Esophagus muscularis mucosa (tissue), 4 donors: ENCODE data around the gene CISH. TPM values are rescaled to one million over a fixed set of nuclear protein-coding genes. Genes with fewer than 3 reads are reported as not detected.

Source experiments
- DNase-seq: peaks from one replicate; pipeline ENCODE4 v3.0.0-alpha.2; 2017; ENCODE audit errors: extremely low spot score
- H3K27ac ChIP-seq, 4 donors: fragments of 200-600 bp; sonication (generic); replicated peaks in 1 of 4; 1 replicate in 3 of 4; 2 replicates in 1 of 4; pipeline ENCODE4 v1.5.1; 2016 to 2019; ENCODE audit warnings: mild to moderate bottlenecking in 1 of 4
- H3K27me3 ChIP-seq, 4 donors: fragments of 200-600 bp; sonication (generic); one replicate each; pipeline versions ENCODE4 v1.5.1 to v1.6.0; 2016 to 2019
- H3K36me3 ChIP-seq, 4 donors: fragments of 200-600 bp; sonication (generic); one replicate each; pipeline ENCODE4 v1.5.1; 2016 to 2019
- H3K4me1 ChIP-seq, 4 donors: fragments of 200-600 bp; sonication (generic); one replicate each; pipeline ENCODE4 v1.5.1; 2016 to 2019
- H3K4me3 ChIP-seq, 4 donors: fragments of 200-600 bp; sonication (generic); 1 replicate in 2 of 4; 2 replicates in 2 of 4; pipeline ENCODE4 v1.5.1; 2016 to 2019; ENCODE audit warnings: mild to moderate bottlenecking in 4 of 4, moderate library complexity in 1 of 4
- H3K9me3 ChIP-seq, 4 donors: fragments of 200-600 bp; sonication (generic); 1 replicate in 3 of 4; 2 replicates in 1 of 4; pipeline ENCODE4 v1.5.1; 2016 to 2019
- CTCF ChIP-seq, 3 experiments: fragments of 200-600 bp in 2 of 3; fragments of 450-650 bp in 1 of 3; sonication (generic) in 2 of 3; IDR thresholded peaks; one replicate each; pipeline ENCODE4 v1.5.1; 2017 to 2019; ENCODE audit warnings: antibody characterized with exemption in 3 of 3, mild to moderate bottlenecking in 2 of 3, moderate library complexity in 1 of 3
- EP300 ChIP-seq: sonication (generic); formaldehyde crosslinking; IDR thresholded peaks from one replicate; pipeline ENCODE4 v1.6.1; 2017; ENCODE audit warnings: antibody characterized with exemption
- POLR2A ChIP-seq: fragments of 450-650 bp; IDR thresholded peaks from one replicate; pipeline ENCODE4 v1.6.1; 2017; ENCODE audit warnings: antibody characterized with exemption, moderate library complexity, mild to moderate bottlenecking, low read depth
- POLR2AphosphoS5 ChIP-seq, 2 donors: sonication (generic); formaldehyde crosslinking; IDR thresholded peaks; one replicate each; pipeline ENCODE4 v1.6.1; 2017; ENCODE audit warnings: antibody characterized with exemption in 2 of 2
- WGBS: methylation state at CpG from one replicate; pipeline ENCODE4 v1.1.5; 2018; 5-methylcytosine and 5-hydroxymethylcytosine counted together
- intact Hi-C: fragments of 100-400 bp; cut with DNase I; formaldehyde crosslinking; loops from one replicate; pipeline ENCODE4 v1.15.1; 2023
- total RNA-seq, 4 donors: library from RNA; depleted of rRNA; stranded (reverse); fragments of >200 nt; gene quantifications; one replicate each; pipeline versions ENCODE4 v1.1.0 to v1.2.1, GENCODE V29; 2016

Gene CISH
- total RNA-seq, 4 donors from 2014 or later = 1.7 to 26.7 (median 4.4) TPM

- Histone ChIP-seq H3K4me3 (peak within 1 kb of the TSS; percentile 64 to 89 (median 82)), H3K36me3 (peaks cover 0 to 25% (median 13%) of the 10 kb centered on the region in 4 donors), H3K27ac (peak within 1 kb of the TSS; percentile 82 to 92 (median 90)), H3K9me3 (no peaks in the 10 kb centered on the region), H3K27me3 (no peaks in the 10 kb centered on the region), H3K4me1 (peaks cover 24 to 61% (median 50%) of the 10 kb centered on the region in 4 donors)
- DNase-seq = peak; percentile 100
- 0% methylated on average over 19 of the region's 55 CpGs for WGBS
- TF ChIP-seq EP300 = no peak
- peak in 1 of 3 experiments; percentile 11 for TF ChIP-seq CTCF (IDR thresholded peaks at IDR 0.05)
- peak; percentile 89 to 93 for TF ChIP-seq POLR2AphosphoS5 (IDR thresholded peaks at IDR 0.05)
- TF ChIP-seq POLR2A = peak; percentile 48
- intact Hi-C loops = no loop called here
These were observed 42.4 kb downstream of the CISH start, which contains the start of gene HEMK1 for GRCh38 chr3:50568947-50569749. Gene HEMK1, plus strand, starts transcription at chr3:50569522. Its CDS starts 1,583 bp downstream, at chr3:50571105.

- 3% methylated on average over 25 of the region's 53 CpGs for WGBS
- intact Hi-C loops = no loop called here
- Histone ChIP-seq H3K36me3 (peaks cover 0 to 24% (median under 1%) of the 10 kb centered on the region in 4 donors), H3K4me3 (peak within 1 kb of the TSS; percentile 64 to 89 (median 82)), H3K4me1 (peaks cover 22 to 61% (median 50%) of the 10 kb centered on the region in 4 donors), H3K27me3 (no peaks in the 10 kb centered on the region), H3K9me3 (no peaks in the 10 kb centered on the region), H3K27ac (peak within 1 kb of the TSS; percentile 82 to 92 (median 90))
- peak; percentile 97 for DNase-seq
- TF ChIP-seq POLR2A (no peak), EP300 (no peak), POLR2AphosphoS5 (IDR thresholded peaks at IDR 0.05) (peak in 1 of 2 donors; percentile 70)
These were observed 44.0 kb downstream of the CISH start, which contains the start of gene C3orf18 for GRCh38 chr3:50567386-50568167. Gene C3orf18, minus strand, starts transcription at chr3:50567747. Its CDS starts 2,048 bp downstream, at chr3:50565699.

- H3K27me3 ChIP-seq = no peaks in the 10 kb centered on the region
- H3K4me1 ChIP-seq = peaks cover 19 to 55% (median 44%) of the 10 kb centered on the region in 4 donors
- peak overlapping the region; percentile 64 to 89 (median 82) for H3K4me3 ChIP-seq
- peaks cover 0 to 28% (median 3%) of the 10 kb centered on the region in 4 donors for H3K36me3 ChIP-seq
- peak overlapping the region; percentile 82 to 92 (median 90) for H3K27ac ChIP-seq
- TF ChIP-seq POLR2A (no peak), EP300 (no peak), CTCF (IDR thresholded peaks at IDR 0.05) (no peak), POLR2AphosphoS5 (IDR thresholded peaks at IDR 0.05) (no peak)
- no peak for DNase-seq
- H3K9me3 ChIP-seq = no peaks in the 10 kb centered on the region
- 9% methylated on average over 5 of the region's 11 CpGs for WGBS
- intact Hi-C loops = no loop called here
These were observed 44.6 kb downstream of the CISH start for GRCh38 chr3:50567011-50567385.

- no peaks in the 10 kb centered on the region for H3K27me3 ChIP-seq
- no peaks in the 10 kb centered on the region for H3K9me3 ChIP-seq
- peaks cover 13 to 31% (median 26%) of the 10 kb centered on the region in 4 donors for H3K4me1 ChIP-seq
- H3K4me3 ChIP-seq = no peak overlapping the region
- intact Hi-C loops = no loop called here
- no peak for TF ChIP-seq EP300
- no peak for TF ChIP-seq POLR2AphosphoS5 (IDR thresholded peaks at IDR 0.05)
- no peak for TF ChIP-seq CTCF (IDR thresholded peaks at IDR 0.05)
- no peak for TF ChIP-seq POLR2A
- WGBS = 83% methylated on average over 1 of the region's 1 CpG
- no peak overlapping the region for H3K27ac ChIP-seq
- peaks cover 0 to 48% (median 6%) of the 10 kb centered on the region in 4 donors for H3K36me3 ChIP-seq
- DNase-seq = no peak
These were observed 47.3 kb downstream of the CISH start for GRCh38 chr3:50564321-50564720.
